Measurements from ENCODE around the gene FOXN3.

Gene FOXN3

GRCh38 chr14:89430391-89431236 is 13.6 kb upstream of the FOXN3 start:
- peak; percentile 45 for DNase-seq

- DNase-seq = peak; percentile 65
Measured at GRCh38 chr14:89429199-89430181, 12.5 kb upstream of the FOXN3 start.

- no peak for DNase-seq
Measured at GRCh38 chr14:89428546-89429198, 11.6 kb upstream of the FOXN3 start.

GRCh38 chr14:89428173-89428523 is 11.1 kb upstream of the FOXN3 start:
- DNase-seq = no peak

GRCh38 chr14:89427426-89428172 is 10.6 kb upstream of the FOXN3 start:
- DNase-seq = no peak

GRCh38 chr14:89425931-89426330 is 8.9 kb upstream of the FOXN3 start:
- DNase-seq = peak; percentile 99

GRCh38 chr14:89424241-89424640 is 7.2 kb upstream of the FOXN3 start:
- DNase-seq = no peak

- no peak for DNase-seq
Measured at GRCh38 chr14:89422952-89423345, 5.9 kb upstream of the FOXN3 start.

- no peak for DNase-seq
Measured at GRCh38 chr14:89422181-89422951, 5.3 kb upstream of the FOXN3 start.

- DNase-seq = no peak
Measured at GRCh38 chr14:89420502-89420901, 3.5 kb upstream of the FOXN3 start.

GRCh38 chr14:89419973-89420482 is 3.0 kb upstream of the FOXN3 start:
- DNase-seq = no peak

GRCh38 chr14:89418976-89419375 is 1.9 kb upstream of the FOXN3 start:
- no peak for DNase-seq

- peak; percentile 45 for DNase-seq
Measured at GRCh38 chr14:89418452-89418851, 1.4 kb upstream of the FOXN3 start.

GRCh38 chr14:89417465-89418225 is 612 bp upstream of the FOXN3 start:
- peak; percentile 63 for DNase-seq

GRCh38 chr14:89416002-89416995 is 734 bp downstream of the FOXN3 start:
- peak; percentile 99 for DNase-seq

GRCh38 chr14:89415159-89415558 is 1.9 kb downstream of the FOXN3 start:
- no peak for DNase-seq

- no peak for DNase-seq
Measured at GRCh38 chr14:89411976-89412375, 5.1 kb downstream of the FOXN3 start.

GRCh38 chr14:89409961-89410360 is 7.1 kb downstream of the FOXN3 start:
- no peak for DNase-seq

Measured in fibroblast of skin of right biceps (primary cell).